HEK293 (cell line): Measurements from ENCODE around the gene KLK13.

Experiments used
- CTCF ChIA-PET: fragments of 350-600 bp; formaldehyde crosslinking; extraction: SDS; loops from one replicate; lab custom pipeline; 2021; ENCODE audit warnings: antibody characterized with exemption; lab: Yijun Ruan, JAX
- POLR2A ChIA-PET: fragments of 300-600 bp; formaldehyde crosslinking; extraction: SDS; loops from one replicate; lab custom pipeline; 2020; ENCODE audit warnings: antibody characterized with exemption, inconsistent platforms; lab: Yijun Ruan, JAX
- H3K27ac ChIP-seq: fragments of 200-500 bp; sonication (Bioruptor generic); 2 replicates; pipeline ENCODE4 v1.5.1; 2014; ENCODE audit warnings: low read depth, low read length, control low read depth, inconsistent platforms; ENCODE audit errors: extremely low read depth
- H3K36me3 ChIP-seq, 2 experiments: fragments of 200-500 bp in 1 of 2; sonication (Bioruptor generic) in 1 of 2; 1 replicate in 1 of 2; 2 replicates in 1 of 2; pipeline ENCODE4 v1.5.1; 2014 to 2017; ENCODE audit warnings: inconsistent platforms in 2 of 2, low read length in 2 of 2; ENCODE audit not compliant: control insufficient read depth in 2 of 2, insufficient read depth in 1 of 2
- H3K4me1 ChIP-seq: fragments of 200-500 bp; sonication (Bioruptor generic); 2 replicates; pipeline ENCODE4 v1.5.1; 2014; ENCODE audit warnings: mild to moderate bottlenecking, low read length, inconsistent platforms; ENCODE audit not compliant: control insufficient read depth, insufficient read depth
- H3K4me3 ChIP-seq: 2 replicates; pipeline ENCODE4 v1.5.1; 2011; ENCODE audit warnings: low read depth, mild to moderate bottlenecking, control low read depth, low read length, moderate library complexity
- H3K9me3 ChIP-seq: fragments of 200-500 bp; sonication (Bioruptor generic); 2 replicates; pipeline ENCODE4 v1.5.1; 2014; ENCODE audit warnings: low read depth, low read length, inconsistent platforms; ENCODE audit not compliant: control insufficient read depth, insufficient read depth
- AEBP2 ChIP-seq: fragments of 450-650 bp; formaldehyde crosslinking; IDR thresholded peaks from 2 replicates; pipeline ENCODE4 v1.5.1; 2016; ENCODE audit warnings: missing biosample characterization, missing genetic modification characterization, borderline replicate concordance
- BCL11A ChIP-seq: fragments of 450-650 bp; formaldehyde crosslinking; IDR thresholded peaks from 2 replicates; pipeline ENCODE4 v1.5.1; 2016; ENCODE audit warnings: low read depth, missing biosample characterization, missing genetic modification characterization
- KLF17 ChIP-seq: fragments of 450-650 bp; formaldehyde crosslinking; IDR thresholded peaks from 2 replicates; pipeline ENCODE4 v1.5.1; 2016; ENCODE audit warnings: missing biosample characterization, missing genetic modification characterization
- MYNN ChIP-seq: fragments of 450-650 bp; formaldehyde crosslinking; IDR thresholded peaks from 2 replicates; pipeline ENCODE4 v1.5.1; 2016; ENCODE audit warnings: missing biosample characterization, missing genetic modification characterization, borderline replicate concordance
- OSR2 ChIP-seq: fragments of 450-650 bp; formaldehyde crosslinking; IDR thresholded peaks from 2 replicates; pipeline ENCODE4 v1.5.1; 2016; ENCODE audit warnings: missing biosample characterization, missing genetic modification characterization
- REPIN1 ChIP-seq: fragments of 450-650 bp; formaldehyde crosslinking; IDR thresholded peaks from 2 replicates; pipeline ENCODE4 v1.5.1; 2017; ENCODE audit warnings: missing biosample characterization, missing genetic modification characterization, low read depth
- ZFP41 ChIP-seq: fragments of 450-650 bp; formaldehyde crosslinking; IDR thresholded peaks from 2 replicates; pipeline ENCODE4 v1.5.1; 2016; ENCODE audit warnings: missing biosample characterization, missing genetic modification characterization, borderline replicate concordance
- ZNF10 ChIP-seq: fragments of 450-650 bp; formaldehyde crosslinking; IDR thresholded peaks from 2 replicates; pipeline ENCODE4 v1.5.1; 2017; ENCODE audit warnings: missing biosample characterization, missing genetic modification characterization
- ZNF146 ChIP-seq: fragments of 450-650 bp; formaldehyde crosslinking; IDR thresholded peaks from 2 replicates; pipeline ENCODE4 v1.5.1; 2016; ENCODE audit warnings: missing biosample characterization, missing genetic modification characterization
- ZNF175 ChIP-seq: fragments of 450-650 bp; formaldehyde crosslinking; IDR thresholded peaks from 2 replicates; pipeline ENCODE4 v1.5.1; 2016; ENCODE audit warnings: missing biosample characterization, missing genetic modification characterization
- ZNF221 ChIP-seq: fragments of 450-650 bp; formaldehyde crosslinking; IDR thresholded peaks from 2 replicates; pipeline ENCODE4 v1.5.1; 2017; ENCODE audit warnings: missing biosample characterization, missing genetic modification characterization, borderline replicate concordance
- ZNF223 ChIP-seq: fragments of 450-650 bp; formaldehyde crosslinking; IDR thresholded peaks from 2 replicates; pipeline ENCODE4 v1.5.1; 2016; ENCODE audit warnings: missing biosample characterization, missing genetic modification characterization
- ZNF239 ChIP-seq: fragments of 450-650 bp; formaldehyde crosslinking; IDR thresholded peaks from 2 replicates; pipeline ENCODE4 v1.5.1; 2016; ENCODE audit warnings: missing biosample characterization, missing genetic modification characterization
- ZNF292 ChIP-seq: fragments of 450-650 bp; formaldehyde crosslinking; IDR thresholded peaks from 2 replicates; pipeline ENCODE4 v1.5.1; 2016; ENCODE audit warnings: low read depth, missing biosample characterization, missing genetic modification characterization, borderline replicate concordance
- ZNF473 ChIP-seq: fragments of 450-650 bp; formaldehyde crosslinking; IDR thresholded peaks from 2 replicates; pipeline ENCODE4 v1.5.1; 2017; ENCODE audit warnings: missing biosample characterization, missing genetic modification characterization
- ZNF518A ChIP-seq: fragments of 450-650 bp; formaldehyde crosslinking; conservative IDR thresholded peaks from 2 replicates; pipeline ENCODE4 v1.5.1; 2016; ENCODE audit warnings: low read depth, missing biosample characterization, missing genetic modification characterization
- ZNF558 ChIP-seq: fragments of 450-650 bp; formaldehyde crosslinking; IDR thresholded peaks from 2 replicates; pipeline ENCODE4 v1.5.1; 2016; ENCODE audit warnings: missing biosample characterization, missing genetic modification characterization
- ZNF639 ChIP-seq: fragments of 450-650 bp; formaldehyde crosslinking; IDR thresholded peaks from 2 replicates; pipeline ENCODE4 v1.5.1; 2016; ENCODE audit warnings: missing biosample characterization, missing genetic modification characterization
- ZNF692 ChIP-seq: fragments of 450-650 bp; formaldehyde crosslinking; IDR thresholded peaks from 2 replicates; pipeline ENCODE4 v1.5.1; 2016; ENCODE audit warnings: missing biosample characterization, missing genetic modification characterization

KLK13 gene

GRCh38 chr19:51026554-51026831 is 38.4 kb downstream of the KLK13 start, which contains the start of gene KLK11:
Gene KLK11 (minus strand): TSS chr19:51026616. CDS start chr19:51025631, 985 bp downstream.
- POLR2A ChIA-PET, result no interaction called here
- Histone ChIP-seq H3K4me1 (no peaks in the 10 kb centered on the region), H3K4me3 (no peak within 1 kb of the TSS), H3K27ac (no peak within 1 kb of the TSS)
- TF ChIP-seq ZNF558 (no peak), ZNF223 (peak; percentile 39; the same call in 1 of the 2 replicates)
- TF ChIP-seq, all 188 proteins: peak for 1
- no peaks in the 10 kb centered on the region for H3K36me3 ChIP-seq
- no peaks in the 10 kb centered on the region for H3K9me3 ChIP-seq
- CTCF ChIA-PET, result interaction anchor here (2.1 kb wide), 1 partner anchor 10 kb away, joined by 10 read pairs; no protein-coding TSS in a partner anchor

- H3K27ac ChIP-seq, result no peak overlapping the region
- no peaks in the 10 kb centered on the region for H3K36me3 ChIP-seq
- H3K9me3 ChIP-seq, result no peaks in the 10 kb centered on the region
- H3K4me1 ChIP-seq, result no peaks in the 10 kb centered on the region
- no peak for TF ChIP-seq ZNF473
- TF ChIP-seq BCL11A (tag by site-specific recombination), result no peak
- no peak for TF ChIP-seq AEBP2 (tag by site-specific recombination)
- no peak for TF ChIP-seq ZNF558
- TF ChIP-seq ZNF146 (tag by site-specific recombination), result no peak
- TF ChIP-seq KLF17 (tag by site-specific recombination), result no peak
- no peak for TF ChIP-seq ZNF692
- TF ChIP-seq ZNF292, result no peak
- no peak for TF ChIP-seq OSR2 (tag by site-specific recombination)
- TF ChIP-seq ZFP41 (tag by site-specific recombination), result no peak
- TF ChIP-seq ZNF639 (tag by site-specific recombination), result no peak
- TF ChIP-seq MYNN (tag by site-specific recombination), result no peak
- TF ChIP-seq ZNF221 (tag by site-specific recombination), result no peak
- TF ChIP-seq ZNF10 (tag by site-specific recombination), result no peak
- no peak for TF ChIP-seq ZNF239 (tag by site-specific recombination)
- TF ChIP-seq ZNF175 (tag by site-specific recombination), result no peak
- TF ChIP-seq REPIN1 (tag by site-specific recombination), result no peak
- no peak for TF ChIP-seq ZNF518A (tag by site-specific recombination)
- H3K4me3 ChIP-seq, result no peak overlapping the region
- ChIA-PET POLR2A (no interaction called here), CTCF (interaction anchor here (2.1 kb wide), 1 partner anchor 9 kb away, joined by 10 read pairs; no protein-coding TSS in a partner anchor)
Measured at GRCh38 chr19:51025809-51026553, 38.9 kb downstream of the KLK13 start.
